Hippocampal formation (tissue), 2 donors: ENCODE measurements around the gene CTNNA3.
"Not testable (repeated sequence)": the region's sequence is repeated elsewhere in the genome, so short reads cannot be mapped to it uniquely, and the experiment has no call there.

Source experiments
- DNase-seq, 2 donors: peaks; one replicate each; lab custom pipeline; 2025; lab: John Stamatoyannopoulos, UW

The CTNNA3 gene

DNA sequence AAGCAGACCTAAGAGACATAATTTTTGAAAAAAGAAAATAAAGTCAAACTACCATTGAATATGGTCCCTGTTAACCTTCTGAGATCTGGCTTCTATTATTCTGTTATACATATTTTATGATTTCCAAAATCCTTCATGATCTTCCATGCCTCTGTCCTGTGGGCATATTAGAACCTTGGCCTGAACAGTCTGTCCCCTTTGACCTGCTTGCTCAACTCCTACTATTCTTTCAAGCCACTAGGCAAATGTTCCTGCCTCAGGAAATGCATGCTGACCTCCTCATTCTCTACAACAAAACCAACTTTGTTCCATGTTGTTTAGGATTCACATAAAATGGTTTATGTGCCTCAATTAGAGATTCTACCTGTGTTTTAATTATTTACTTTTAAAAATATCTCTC is 1315.0 kb downstream of the CTNNA3 start:
- no peak for DNase-seq

DNA sequence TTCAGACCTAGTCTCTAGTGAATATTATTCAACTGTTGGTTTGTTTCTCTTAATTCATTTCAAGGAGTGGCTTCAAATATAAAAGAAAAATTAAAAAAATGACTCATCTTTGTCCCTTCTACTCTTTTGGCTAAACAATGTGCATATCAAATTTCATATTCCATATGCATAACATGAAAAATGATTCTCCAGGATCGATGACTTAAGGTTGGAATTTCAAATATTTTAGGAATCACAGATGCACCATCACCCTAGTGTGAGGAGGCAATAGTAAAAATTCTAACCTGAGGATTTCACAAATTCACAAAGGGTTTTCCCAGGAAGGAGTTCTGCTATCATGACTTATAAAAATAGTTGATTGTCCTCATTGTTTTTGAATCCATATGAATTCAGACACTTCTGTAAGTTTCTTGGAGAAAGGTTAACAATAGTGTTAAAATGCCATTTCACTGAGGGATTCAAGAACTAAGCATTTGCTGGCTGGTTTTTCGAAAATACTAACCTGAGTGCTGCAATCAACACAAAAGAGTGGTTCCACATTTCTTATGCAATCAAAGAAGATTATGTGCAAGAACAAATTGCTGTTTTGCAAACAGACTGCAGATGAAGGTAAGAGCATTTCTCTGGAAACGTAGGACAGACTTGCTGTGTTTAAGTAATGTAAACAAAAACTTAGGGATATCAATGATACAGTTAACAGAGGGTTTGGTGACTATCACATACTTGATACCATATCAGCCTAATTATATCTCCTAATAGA is 1317.7 kb downstream of the CTNNA3 start:
- DNase-seq = no peak

DNA sequence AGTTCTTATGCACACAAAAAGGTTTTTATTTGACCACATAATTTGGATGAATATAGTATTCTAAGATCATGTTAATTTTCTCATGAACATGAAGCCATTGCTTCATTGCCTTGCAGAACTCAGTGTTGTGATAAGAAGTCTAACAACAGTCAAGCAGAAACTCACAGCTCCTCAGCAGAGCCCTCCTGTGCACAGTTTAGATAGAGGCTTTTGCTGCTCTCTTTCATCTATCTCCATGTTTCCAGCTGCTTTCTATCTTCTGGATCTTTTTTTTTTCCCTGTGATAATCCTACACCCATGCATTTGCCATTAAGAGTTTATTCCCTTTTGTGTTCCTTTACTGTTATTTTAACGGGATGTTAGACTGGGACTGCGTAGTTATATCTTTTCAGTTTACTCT is 1327.8 kb downstream of the CTNNA3 start:
- no peak for DNase-seq

DNA sequence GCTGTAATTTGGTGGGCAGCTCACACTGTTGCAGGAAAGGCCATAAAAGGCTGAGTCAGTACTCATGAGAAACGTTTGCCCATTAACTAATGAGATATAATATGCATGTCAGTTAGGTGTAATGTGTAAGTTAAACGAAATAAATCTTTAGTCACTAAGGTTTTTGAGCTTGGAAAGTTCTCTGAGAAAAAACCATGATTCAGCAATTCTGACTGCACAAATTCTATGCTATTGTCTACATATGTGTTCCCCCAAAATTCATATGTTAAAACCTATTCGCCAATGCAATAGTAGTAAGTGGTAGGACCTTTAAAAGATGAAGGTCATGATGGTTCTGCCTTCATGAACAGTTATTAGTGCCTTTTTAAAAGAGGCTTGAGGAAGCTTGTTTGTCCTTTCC is 1329.8 kb downstream of the CTNNA3 start:
- no peak for DNase-seq

DNA sequence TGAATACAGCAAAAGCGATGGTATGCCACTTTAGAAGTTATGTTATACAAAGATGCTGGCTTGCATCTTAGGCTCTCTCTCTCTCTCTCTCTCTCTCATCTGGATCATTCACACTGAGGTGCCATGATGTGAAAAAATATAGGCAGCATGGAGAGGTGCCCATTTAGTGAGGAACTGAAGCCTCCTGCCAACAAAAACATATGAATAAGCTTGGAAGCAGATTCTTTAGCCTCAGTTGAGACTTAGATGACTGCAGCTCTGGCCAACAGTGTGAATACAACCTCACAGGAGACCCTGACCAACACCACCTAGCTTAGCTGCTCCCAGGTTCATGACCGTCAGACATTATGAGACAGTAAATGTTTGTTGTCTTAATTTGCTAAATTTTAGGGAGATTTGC is 1330.3 kb downstream of the CTNNA3 start:
- DNase-seq = no peak

DNA sequence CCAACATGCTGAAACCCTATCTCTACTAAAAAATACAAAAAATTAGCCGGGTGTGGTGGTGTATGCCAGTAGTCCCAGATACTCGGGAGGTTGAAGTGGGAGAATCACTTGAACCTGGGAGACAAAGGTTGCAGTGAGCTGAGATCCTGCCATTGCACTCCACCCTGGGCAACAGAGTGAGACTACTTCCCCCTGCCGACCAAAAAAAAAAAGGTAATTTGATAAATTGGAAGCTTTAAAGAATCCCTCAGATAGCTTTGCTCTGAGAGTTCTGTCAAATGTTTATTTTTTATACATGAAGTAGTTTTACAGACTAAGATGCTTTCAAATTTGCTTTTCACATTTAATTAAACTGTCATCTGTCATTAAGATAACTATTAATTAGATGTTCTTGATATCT is 1333.5 kb downstream of the CTNNA3 start:
- DNase-seq = no peak

DNA sequence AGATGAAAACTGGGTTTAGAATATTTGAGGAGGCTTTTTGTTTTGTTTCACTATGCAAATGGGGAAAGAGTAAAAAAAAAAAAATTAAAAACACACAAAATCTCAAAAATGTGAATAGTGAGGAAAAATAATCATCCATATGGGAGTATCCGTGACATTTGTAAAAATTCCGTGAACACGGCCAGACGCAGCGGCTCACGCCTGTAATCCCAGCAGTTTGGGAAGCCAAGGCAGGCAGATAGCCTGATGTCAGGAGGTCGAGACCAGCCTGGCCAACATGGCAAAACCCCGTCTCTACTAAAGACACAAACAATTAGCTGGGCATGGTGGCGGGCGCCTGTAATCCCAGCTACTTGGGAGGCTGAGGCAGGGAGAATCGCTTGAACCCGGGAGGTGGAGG is 1342.2 kb downstream of the CTNNA3 start:
- DNase-seq = not testable (repeated sequence)

DNA sequence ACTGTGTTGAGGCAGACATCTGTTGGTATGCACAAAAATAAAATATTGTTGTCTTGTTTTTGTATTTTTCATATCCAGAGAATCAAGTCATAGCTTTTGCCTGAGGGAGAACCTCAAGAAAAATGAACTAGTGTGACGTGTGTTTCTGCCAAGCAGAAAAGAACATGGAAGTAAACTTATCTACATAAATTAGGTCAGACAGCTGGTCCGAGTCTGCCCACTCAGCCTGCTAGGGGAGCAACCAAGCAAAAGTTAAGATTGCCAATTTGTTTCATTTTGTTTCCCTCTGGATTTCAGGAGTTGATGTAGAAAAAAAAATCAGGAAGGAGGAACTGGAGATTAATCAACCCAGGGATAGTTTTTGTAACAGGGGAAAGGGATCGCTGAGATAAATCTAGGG is 1342.6 kb downstream of the CTNNA3 start:
- no peak for DNase-seq

DNA sequence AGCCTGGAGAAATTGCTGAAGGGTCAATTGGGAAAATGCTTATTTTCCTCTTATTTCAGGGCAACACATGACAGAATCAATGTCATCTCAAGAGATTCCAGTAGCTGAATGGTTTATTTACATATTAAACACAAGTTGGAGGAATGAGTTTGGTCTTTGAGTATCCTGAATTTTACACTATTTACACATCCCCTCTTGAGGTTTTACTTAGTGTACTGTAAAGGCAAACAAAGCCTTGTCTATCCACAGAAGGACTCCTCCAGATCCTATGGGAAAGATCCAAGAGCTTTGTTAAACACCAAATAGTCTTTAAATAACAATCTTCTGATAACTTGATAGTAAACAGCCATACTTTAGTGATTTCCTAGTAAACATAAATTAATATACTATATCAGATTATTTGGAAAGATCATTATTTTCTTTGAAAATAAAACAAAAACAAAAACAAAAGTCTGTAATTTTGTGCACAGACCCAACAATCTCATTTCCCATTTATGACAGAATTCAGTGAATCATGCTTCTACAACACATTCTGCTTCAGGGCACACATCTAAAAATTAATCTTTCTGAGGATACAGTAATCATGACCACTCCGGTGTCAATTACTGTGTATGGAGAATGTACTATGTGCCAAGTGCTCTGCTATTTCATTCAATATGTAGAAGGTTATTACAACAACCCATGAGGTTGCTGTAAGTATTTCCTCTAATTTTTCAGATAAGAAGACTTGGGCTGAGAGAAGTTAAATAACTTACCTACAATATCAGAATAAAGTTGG is 1345.2 kb downstream of the CTNNA3 start:
- no peak for DNase-seq

DNA sequence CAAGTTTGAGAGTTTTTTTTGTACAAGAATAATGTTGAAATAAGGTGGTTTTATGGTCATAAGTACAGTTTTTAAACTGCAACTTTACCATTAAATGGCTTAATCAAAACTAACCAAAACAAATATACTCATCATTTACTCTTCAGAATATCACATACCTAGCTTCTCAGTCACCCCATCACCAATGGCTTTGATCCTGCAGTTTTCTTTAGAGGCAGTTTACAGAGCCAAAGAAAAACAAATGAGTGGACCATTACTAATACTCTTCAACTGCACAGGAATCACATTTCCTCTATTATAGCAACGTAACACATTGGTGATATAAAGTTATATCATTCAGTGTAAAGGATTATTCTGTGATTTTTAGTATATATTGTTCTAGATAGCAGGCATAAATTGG is 1346.3 kb downstream of the CTNNA3 start:
- no peak for DNase-seq

DNA sequence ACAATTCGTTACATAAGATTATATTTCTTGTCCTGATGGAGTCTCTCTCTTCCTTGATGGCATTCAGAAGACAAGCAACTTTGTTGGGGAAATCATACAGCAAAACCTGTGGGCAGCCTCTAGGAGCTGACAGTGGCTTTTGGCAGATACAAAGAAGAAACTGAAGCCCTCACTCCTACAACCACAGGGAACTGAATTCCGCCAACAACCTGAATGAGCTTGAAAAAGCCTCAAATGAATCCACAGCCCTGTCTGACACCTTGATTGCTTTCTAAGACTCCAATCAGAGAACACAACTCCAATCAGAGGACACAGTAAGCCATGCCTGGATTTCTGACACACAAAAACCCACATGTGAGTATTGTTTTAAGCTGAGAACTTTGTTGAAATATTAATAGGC is 1346.9 kb downstream of the CTNNA3 start:
- DNase-seq = no peak

DNA sequence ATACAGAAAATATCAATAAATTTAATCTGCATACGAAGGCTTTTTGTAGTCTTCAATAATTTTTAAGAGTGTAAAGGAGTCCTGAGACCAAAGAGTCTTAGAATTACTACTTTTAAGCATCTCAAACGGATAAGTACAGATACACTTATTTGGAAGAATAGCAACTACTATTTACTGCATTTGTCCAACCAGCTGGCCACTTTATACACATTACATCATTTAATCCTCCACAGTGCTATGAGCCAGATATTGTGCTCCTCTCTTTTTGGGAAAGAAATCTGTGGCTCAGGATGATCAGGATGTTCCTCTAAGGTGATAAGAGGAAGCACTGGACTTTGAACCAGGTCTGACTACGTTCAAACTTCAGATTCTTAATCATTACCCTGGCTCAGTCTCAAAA is 1358.8 kb downstream of the CTNNA3 start:
- no peak for DNase-seq

DNA sequence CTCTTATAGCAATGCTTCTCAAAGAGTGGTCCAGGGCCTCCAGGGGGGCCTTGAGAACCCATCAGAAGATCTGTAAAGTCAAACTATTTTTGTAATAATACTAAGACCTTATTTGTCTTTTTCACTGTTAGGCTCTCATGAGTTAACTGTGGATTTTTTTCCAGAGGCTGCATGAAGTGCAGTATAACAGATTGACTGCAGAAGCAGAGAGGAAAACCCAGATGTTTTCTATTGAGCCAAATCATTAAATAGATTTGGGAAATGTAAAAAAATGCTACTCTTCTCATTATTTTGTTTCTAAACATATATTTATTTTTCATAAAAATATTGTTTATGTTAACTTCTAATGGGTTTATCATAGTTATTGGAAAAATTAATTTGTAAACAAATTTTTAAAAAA is 1359.2 kb downstream of the CTNNA3 start:
- no peak for DNase-seq

DNA sequence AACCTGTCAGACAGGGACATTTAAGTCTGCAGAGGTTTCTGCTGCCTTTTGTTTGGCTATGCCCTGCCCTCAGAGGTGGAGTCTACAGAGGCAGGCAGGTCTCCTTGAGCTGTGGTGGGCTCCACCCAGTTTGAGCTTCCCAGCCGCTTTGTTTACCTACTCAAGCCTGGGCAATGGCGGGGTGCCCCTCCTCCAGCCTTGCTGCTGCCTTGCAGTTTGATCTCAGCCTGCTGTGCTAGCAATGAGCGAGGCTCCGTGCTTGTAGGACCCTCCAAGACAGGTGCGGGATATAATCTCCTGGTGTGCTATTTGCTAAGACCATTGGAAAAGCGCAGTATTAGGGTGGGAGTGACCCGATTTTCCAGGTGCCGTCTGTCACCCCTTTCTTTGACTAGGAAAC is 1360.2 kb downstream of the CTNNA3 start:
- not testable (repeated sequence) for DNase-seq

DNA sequence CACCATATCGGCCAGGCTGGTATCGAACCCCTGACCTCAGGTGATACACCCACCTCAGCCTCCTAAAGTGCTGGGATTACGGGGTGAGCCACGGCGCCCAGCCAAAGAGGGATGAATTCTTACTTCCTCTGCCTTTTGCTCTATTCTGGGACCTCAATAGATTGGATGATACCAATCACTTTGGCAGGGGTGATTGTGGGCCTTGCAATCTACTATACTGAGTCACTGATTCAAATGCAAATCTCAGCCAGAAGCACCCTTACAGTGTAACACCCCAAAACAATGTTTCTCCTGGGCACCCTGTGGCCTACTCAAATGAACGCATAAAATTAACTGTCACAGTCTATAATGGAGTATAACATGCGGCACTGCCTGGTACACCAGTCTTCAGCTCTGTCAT is 1366.8 kb downstream of the CTNNA3 start:
- no peak for DNase-seq

DNA sequence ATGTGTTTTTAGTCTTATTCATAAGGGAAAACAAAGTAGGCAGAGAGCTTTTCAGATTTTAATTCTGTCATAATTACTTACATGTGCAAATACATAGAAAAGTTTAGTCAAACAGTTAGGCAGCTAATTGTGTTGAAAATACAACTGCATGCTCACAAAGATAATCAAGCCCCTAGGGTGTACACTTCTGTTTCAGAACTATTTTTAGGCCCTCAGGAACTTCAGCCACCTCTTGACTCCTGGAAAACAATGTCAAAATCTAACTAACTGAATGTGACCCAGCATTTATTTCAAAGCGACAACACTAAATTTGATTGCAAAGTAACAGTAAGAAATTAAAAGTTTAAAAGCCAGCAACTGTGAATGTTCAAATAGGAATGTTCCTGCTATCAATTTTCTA is 1369.1 kb downstream of the CTNNA3 start:
- no peak for DNase-seq

DNA sequence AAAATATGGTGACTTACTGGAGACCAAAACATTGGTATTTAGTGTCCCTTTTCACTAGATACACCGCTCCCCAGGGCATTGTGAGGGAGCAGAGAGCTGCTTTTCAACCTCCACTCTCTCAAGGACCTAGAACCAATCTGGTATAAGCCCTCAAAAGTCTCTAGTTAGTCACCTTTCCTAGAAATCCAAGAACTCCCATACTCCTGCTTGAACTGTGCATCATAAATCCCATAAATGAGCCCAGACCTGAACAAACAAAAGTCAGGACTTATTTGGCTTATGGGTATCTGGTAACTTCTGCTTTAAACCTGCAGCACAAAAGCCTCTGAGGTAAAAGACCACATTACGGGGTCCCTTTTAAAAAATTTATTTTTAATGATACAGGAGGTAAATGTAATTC is 1373.2 kb downstream of the CTNNA3 start:
- no peak for DNase-seq

DNA sequence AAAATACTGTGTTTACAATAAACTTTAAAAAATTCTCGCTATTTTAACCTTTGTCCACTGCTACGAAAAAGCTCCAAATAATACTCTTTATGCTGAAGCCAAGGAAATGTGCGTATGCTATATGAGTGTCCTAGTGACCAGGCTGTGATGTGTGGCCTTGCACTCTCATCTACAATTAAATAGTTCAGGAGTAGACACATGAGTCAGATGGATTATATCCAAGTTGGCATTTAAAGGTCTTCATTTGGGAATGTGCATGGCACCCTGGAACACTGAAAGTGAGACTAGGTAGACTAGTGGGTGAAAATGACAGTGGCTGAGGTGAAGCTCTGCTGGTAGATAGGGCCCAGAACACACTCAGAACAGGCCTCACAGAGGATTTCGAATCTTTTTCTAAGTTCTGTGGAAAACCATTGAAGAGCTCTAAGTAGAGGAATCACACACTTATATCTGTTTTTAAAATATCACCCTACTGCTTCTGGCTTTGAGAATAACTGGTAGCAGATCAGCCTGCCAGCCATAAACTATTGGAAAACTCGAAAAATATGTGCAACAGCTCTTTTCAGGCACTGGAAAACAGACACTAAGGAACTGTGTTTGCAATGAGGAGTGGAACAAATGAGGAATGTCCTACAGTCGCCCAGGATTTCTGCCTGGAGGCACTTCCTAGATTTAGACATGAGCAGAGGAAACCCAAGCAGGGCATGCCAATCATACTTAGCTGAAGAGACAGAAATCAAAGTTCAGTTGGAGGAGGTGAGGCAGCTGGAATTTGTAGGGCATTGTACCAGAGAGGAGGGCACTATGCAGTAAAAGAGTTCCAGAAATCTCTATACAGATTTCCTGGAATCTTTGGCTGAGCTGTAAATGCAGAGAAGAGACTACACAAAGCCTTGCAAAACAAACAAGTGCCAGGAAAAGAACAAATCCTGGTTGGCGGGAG is 1374.0 kb downstream of the CTNNA3 start:
- DNase-seq = no peak

DNA sequence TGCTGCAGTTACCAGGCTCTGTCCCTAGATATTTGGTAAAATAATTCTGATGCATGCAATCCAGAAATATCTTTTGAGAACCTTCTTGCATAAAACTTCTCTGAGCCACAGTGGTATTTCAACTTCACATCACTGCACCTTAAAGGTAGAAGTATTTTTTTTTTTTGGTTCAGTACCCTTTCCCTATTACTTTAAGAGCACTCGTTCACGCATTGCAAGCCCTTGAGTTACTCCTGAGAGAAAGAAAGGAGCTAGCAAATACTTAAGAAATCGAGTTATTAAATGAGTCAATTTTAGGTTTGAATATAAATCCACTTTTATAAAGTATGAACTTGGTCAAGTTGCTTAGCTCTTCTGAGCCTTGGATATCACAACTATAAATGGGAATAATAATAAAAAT is 1377.2 kb downstream of the CTNNA3 start:
- no peak for DNase-seq

DNA sequence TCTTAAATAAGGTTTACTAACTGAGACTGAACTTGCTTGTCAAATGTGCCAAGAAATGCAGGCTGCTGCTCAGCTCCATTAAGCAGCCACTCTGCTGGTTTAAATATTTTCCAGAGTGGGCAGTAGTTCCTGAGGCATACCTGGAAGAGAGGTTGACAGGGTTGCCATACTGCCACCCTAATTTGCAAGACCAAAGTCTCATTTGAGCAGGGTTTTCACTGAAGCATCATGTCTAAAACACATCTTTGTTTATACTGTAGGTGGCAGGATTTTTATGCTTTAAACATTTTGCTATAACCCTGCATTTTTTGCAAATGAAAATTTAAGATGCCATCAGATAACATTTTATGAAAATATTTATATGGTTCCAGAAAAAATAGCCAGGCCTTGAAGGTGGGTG is 1388.2 kb downstream of the CTNNA3 start:
- peak in 1 of 2 donors; percentile 16 for DNase-seq

DNA sequence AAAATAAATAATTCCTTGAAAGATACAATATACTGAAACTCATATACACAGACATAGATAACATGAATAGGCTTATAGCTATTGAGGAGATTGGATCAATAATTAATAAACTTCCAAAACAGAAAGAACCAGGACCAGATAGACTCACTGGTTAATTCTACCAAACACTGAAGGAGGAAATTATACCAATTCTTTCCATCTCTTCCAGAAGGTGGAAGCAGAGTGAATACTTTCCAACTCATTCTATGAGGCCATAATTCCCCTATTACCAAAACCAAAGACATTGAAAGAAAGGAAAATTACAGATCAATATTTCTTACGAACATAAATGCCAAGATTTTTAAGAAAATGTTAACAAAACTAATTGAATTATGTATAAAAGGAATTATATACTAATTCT is 1394.9 kb downstream of the CTNNA3 start:
- no peak for DNase-seq

DNA sequence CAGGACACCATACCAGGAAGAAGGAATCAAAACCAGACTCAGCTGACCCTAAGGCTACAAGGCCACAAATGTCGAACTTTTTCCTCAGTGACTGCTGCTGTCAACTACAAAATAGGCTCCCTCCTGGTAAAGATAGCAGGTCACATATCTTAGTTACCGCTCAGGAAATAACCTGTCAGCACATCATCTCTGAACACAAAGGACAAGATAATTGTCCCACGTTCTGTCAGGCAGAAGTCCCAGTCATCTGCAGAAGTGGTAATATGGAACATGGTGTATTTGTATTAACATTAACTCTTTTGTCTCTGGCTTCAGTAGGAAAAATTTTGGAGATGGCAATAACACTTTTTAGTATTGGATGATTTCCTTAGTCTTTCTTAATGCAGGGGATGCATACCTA is 1400.4 kb downstream of the CTNNA3 start:
- no peak for DNase-seq
